GM08714 (cell line): ENCODE results near the gene VMO1.

Source experiments
- H3K4me3 ChIP-seq: fragments of 200-500 bp; sonication (Bioruptor generic); 2 replicates; pipeline ENCODE4 v1.5.1; 2014; ENCODE audit warnings: mild to moderate bottlenecking, low read length, inconsistent platforms
- ZNF274 ChIP-seq: IDR thresholded peaks from 2 replicates; pipeline ENCODE4 v1.6.1; 2012; ENCODE audit warnings: mild to moderate bottlenecking, low read depth, low read length

VMO1 gene

GRCh38 chr17:4786106-4786511 is at the start of gene VMO1:
TSS of gene VMO1 (minus strand) at chr17:4786364. CDS start at chr17:4786352, 12 bp downstream.
- no peak within 1 kb of the TSS for H3K4me3 ChIP-seq

GRCh38 chr17:4834681-4835020 is 48.5 kb upstream of the VMO1 start:
- TF ChIP-seq ZNF274, result no peak
- peak overlapping the region; percentile 71; the same call in 1 of the 2 replicates for H3K4me3 ChIP-seq

More at GRCh38 chr17:4786106-4786511, at the start of gene VMO1:
- TF ChIP-seq ZNF274, result no peak

- TF ChIP-seq ZNF274, result no peak
- H3K4me3 ChIP-seq, result peak overlapping the region; percentile 71
Observed at GRCh38 chr17:4833941-4834680, 47.9 kb upstream of the VMO1 start.

GRCh38 chr17:4833178-4833940 is 47.2 kb upstream of the VMO1 start, which contains the start of gene MINK1:
TSS of gene MINK1 (plus strand) at chr17:4833340. CDS start at chr17:4833584, 244 bp downstream.
- peak within 1 kb of the TSS; percentile 71 for H3K4me3 ChIP-seq
- no peak for TF ChIP-seq ZNF274

- peak overlapping the region; percentile 71 for H3K4me3 ChIP-seq
Observed at GRCh38 chr17:4832829-4833177, 46.6 kb upstream of the VMO1 start.

- no peak for TF ChIP-seq ZNF274
- no peak overlapping the region for H3K4me3 ChIP-seq
Observed at GRCh38 chr17:4827399-4827798, 41.2 kb upstream of the VMO1 start.

GRCh38 chr17:4823373-4824089 is 37.4 kb upstream of the VMO1 start:
- H3K4me3 ChIP-seq, result no peak overlapping the region
- no peak for TF ChIP-seq ZNF274

GRCh38 chr17:4822835-4823234 is 36.7 kb upstream of the VMO1 start:
- no peak overlapping the region for H3K4me3 ChIP-seq
- TF ChIP-seq ZNF274, result no peak

GRCh38 chr17:4818276-4818675 is 32.1 kb upstream of the VMO1 start:
- no peak for TF ChIP-seq ZNF274
- H3K4me3 ChIP-seq, result no peak overlapping the region

- TF ChIP-seq ZNF274, result no peak
Observed at GRCh38 chr17:4816826-4817225, 30.7 kb upstream of the VMO1 start.

GRCh38 chr17:4815043-4815675 is 29.0 kb upstream of the VMO1 start:
- H3K4me3 ChIP-seq, result no peak overlapping the region
- no peak for TF ChIP-seq ZNF274

More at GRCh38 chr17:4816826-4817225, 30.7 kb upstream of the VMO1 start:
- H3K4me3 ChIP-seq, result no peak overlapping the region

- no peak overlapping the region for H3K4me3 ChIP-seq
- TF ChIP-seq ZNF274, result no peak
Observed at GRCh38 chr17:4812690-4813089, 26.5 kb upstream of the VMO1 start.

GRCh38 chr17:4811471-4811870 is 25.3 kb upstream of the VMO1 start:
- no peak for TF ChIP-seq ZNF274
- H3K4me3 ChIP-seq, result no peak overlapping the region

- H3K4me3 ChIP-seq, result no peak overlapping the region
- TF ChIP-seq ZNF274, result no peak
Observed at GRCh38 chr17:4810696-4811290, 24.6 kb upstream of the VMO1 start.
